Mesodermal cell (in vitro differentiated cells): Measurements from ENCODE around the gene CACNA1C.

ENCODE experiments used
- H3K27ac ChIP-seq: 2 replicates; pipeline ENCODE4 v1.7.0; 2013; ENCODE audit warnings: mild to moderate bottlenecking, low read depth, low read length, moderate library complexity; ENCODE audit not compliant: severe bottlenecking
- H3K36me3 ChIP-seq: 2 replicates; pipeline ENCODE4 v1.7.1; 2013; ENCODE audit warnings: mild to moderate bottlenecking, low read length, moderate library complexity; ENCODE audit not compliant: control insufficient read depth, insufficient read depth
- H3K4me1 ChIP-seq: one replicate; pipeline ENCODE4 v1.7.1; 2013; ENCODE audit warnings: mild to moderate bottlenecking, low read length; ENCODE audit not compliant: insufficient read depth, control insufficient read depth, poor library complexity, severe bottlenecking
- H3K4me3 ChIP-seq: 2 replicates; pipeline ENCODE4 v1.7.0; 2013; ENCODE audit warnings: low read length, control low read depth, mild to moderate bottlenecking; ENCODE audit not compliant: insufficient read depth, poor library complexity, severe bottlenecking; ENCODE audit errors: extremely low read depth
- H3K9me3 ChIP-seq: 2 replicates; pipeline ENCODE4 v1.7.1; 2013; ENCODE audit warnings: mild to moderate bottlenecking, low read length, moderate library complexity; ENCODE audit not compliant: control insufficient read depth
- WGBS, 2 experiments: methylation state at CpG; one replicate each; pipeline ENCODE4 v1.1.5; 2013; ENCODE audit warnings: missing lambda C conversion rate in 2 of 2; ENCODE audit not compliant: insufficient coverage in 2 of 2; 5-methylcytosine and 5-hydroxymethylcytosine counted together

Gene CACNA1C

DNA sequence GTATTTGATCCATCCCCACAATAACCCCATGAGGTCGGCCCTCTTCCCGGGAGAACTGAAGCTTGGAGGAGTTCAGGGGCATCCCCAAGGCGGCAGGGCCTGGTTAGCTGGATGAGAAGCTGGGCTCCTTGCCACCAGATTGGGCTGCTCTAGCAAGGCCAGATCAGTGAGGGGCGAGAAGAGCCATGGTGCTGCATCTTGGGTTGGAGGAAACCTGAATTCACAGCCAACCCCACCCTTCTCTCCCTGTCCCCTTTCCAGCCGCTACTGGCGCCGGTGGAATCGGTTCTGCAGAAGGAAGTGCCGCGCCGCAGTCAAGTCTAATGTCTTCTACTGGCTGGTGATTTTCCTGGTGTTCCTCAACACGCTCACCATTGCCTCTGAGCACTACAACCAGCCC lies 513.4 kb downstream of the CACNA1C start:
- Histone ChIP-seq H3K9me3 (no peaks in the 10 kb centered on the region), H3K27ac (no peak overlapping the region), H3K4me1 (no peaks in the 10 kb centered on the region), H3K36me3 (no peaks in the 10 kb centered on the region), H3K4me3 (no peak overlapping the region)
- WGBS, 2 experiments, result 80 to 93% methylated on average over 1 to 9 of the region's 12 CpGs

DNA sequence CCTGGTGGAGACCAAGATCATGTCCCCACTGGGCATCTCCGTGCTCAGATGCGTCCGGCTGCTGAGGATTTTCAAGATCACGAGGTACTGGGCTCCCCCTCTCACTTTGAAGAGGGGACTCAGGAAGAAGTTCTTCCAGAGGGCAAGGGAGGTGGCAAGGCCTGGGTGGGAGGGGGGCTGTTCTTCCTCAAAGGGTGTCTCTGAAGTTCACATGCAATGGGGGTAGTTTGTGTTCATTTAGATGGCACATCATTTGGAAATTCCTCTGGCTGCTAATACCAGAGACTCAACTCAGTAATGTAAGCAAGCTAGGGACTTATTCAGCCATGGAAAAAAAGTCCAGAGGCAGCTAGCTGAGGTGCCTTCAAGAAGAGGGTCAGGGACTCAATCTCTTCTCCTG lies 514.9 kb downstream of the CACNA1C start:
- H3K36me3 ChIP-seq, result no peaks in the 10 kb centered on the region

DNA sequence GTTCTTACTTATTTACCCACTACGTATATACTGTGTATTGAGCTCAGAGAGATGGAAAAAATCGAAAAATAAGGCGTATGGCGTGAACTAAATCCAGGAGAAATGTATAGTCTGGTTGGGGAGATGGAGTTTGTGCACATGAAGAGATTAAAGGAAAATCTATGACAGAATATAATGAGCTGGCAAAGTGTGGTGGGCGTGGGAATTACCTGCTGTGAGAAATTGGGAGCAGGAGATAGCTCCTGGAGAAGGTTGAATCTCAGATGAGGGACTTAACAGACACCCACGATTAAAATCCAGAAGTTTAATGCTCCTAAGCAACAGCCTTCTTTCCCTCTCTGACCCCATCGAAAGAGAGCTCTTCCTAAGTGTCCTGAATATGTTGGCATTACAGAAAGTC lies 517.8 kb downstream of the CACNA1C start:
- Histone ChIP-seq H3K9me3 (no peaks in the 10 kb centered on the region), H3K27ac (no peak overlapping the region), H3K36me3 (no peaks in the 10 kb centered on the region), H3K4me3 (no peak overlapping the region), H3K4me1 (no peaks in the 10 kb centered on the region)
- 92 to 93% methylated on average over 4 of the region's 7 CpGs for WGBS, 2 experiments

More for the DNA sequence above, 514.9 kb downstream of the CACNA1C start:
- Histone ChIP-seq H3K9me3 (no peaks in the 10 kb centered on the region), H3K27ac (no peak overlapping the region), H3K4me1 (no peaks in the 10 kb centered on the region), H3K4me3 (no peak overlapping the region)
- WGBS, 2 experiments, result 83 to 86% methylated on average over 4 of the region's 4 CpGs

DNA sequence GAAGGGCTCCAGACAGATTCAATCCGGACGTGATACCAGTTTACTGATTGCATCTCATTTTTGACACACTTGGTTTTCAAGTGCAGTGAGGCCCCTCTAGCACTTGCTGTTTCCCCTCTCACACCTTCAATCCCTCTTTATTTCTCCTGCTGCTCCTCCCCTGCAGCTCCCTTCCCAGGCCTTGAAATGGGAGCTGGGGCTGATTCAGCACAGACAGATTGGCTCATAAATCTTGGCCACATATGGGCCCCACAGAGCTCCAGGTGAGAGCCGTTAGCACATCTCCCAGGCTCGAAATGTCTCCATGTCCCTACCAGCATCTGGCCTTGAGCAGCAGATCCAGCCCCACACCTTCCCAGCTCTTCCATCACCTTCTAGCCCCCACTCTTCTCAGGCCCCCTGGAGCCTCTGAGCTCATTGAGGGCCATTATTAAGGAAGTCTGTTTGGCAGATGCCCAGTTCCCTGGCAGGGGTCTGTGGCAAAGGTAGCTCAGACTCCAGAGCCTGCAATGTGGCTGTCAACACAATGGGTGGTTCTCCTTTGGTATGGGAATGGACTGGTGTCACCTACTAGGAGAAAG lies 521.7 kb downstream of the CACNA1C start:
- Histone ChIP-seq H3K27ac (no peak overlapping the region), H3K4me1 (no peaks in the 10 kb centered on the region), H3K4me3 (no peak overlapping the region), H3K36me3 (no peaks in the 10 kb centered on the region), H3K9me3 (no peaks in the 10 kb centered on the region)
- WGBS, 2 experiments, result 93 to 100% methylated on average over 2 to 4 of the region's 4 CpGs

DNA sequence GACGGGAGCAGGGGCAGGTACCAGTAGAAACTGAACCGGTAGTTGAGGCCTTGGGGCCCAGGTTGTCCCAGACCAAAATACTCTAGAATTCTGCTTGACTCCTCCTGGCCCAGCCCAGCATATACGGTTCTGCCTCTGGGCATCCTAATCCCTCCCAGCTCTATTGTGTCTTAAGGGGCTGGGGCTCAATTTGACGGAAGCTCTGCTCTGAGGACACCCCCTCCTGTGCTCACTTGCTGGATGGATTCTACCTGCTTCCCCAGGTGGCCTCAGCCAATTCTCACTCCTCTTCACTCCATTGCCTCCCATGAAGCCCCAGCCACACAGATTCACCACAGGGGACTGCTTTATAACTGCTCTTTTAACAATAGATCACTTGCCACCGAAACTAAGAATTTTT lies 522.5 kb downstream of the CACNA1C start:
- WGBS, 2 experiments, result 80 to 84% methylated on average over 3 to 4 of the region's 5 CpGs
- H3K9me3 ChIP-seq, result no peaks in the 10 kb centered on the region
- H3K36me3 ChIP-seq, result no peaks in the 10 kb centered on the region
- H3K27ac ChIP-seq, result no peak overlapping the region
- H3K4me1 ChIP-seq, result no peaks in the 10 kb centered on the region
- no peak overlapping the region for H3K4me3 ChIP-seq

DNA sequence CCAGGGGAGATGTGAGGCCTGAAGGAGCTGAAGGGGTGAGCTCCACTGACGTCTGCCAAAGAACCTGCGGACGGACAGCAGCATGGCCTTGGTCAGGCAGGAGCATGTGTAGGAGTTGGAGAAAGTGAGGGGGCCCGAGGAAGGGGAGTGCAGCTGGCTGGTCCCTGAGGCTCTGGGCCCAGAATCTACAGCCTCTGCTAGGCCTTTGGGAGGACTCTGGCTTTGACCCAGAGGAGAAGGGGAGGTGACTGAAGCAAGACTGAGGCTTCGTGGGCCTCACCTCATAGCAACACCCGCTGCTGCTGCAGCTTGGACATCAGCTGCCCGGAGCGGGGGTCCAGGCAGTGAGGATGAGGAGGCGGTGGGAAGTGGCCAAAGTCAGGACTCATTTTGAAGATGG lies 525.4 kb downstream of the CACNA1C start:
- no peaks in the 10 kb centered on the region for H3K36me3 ChIP-seq
- no peaks in the 10 kb centered on the region for H3K4me1 ChIP-seq
- H3K4me3 ChIP-seq, result no peak overlapping the region
- H3K9me3 ChIP-seq, result no peaks in the 10 kb centered on the region
- no peak overlapping the region for H3K27ac ChIP-seq
- 91 to 98% methylated on average over 8 to 9 of the region's 9 CpGs for WGBS, 2 experiments

DNA sequence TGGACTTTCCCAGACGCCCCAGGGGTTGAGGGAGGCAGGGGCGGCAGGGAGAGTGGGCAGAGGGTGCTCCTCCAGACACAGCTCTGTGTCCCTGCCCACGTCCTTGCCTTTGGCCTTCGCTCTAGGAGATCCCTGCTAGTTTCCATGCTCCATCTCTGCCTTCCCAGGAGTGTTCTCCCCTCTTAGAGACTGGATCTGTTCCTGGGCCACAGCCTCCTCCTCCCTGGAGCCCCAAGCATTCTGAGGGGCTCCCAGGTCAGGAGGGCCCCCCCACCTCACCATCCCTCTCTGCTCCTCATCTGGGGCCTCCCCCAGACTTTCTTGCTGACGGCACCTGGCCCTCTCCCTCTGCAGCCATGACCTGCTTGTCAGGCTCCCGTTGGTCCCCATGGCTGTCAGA lies 526.0 kb downstream of the CACNA1C start:
- no peaks in the 10 kb centered on the region for H3K36me3 ChIP-seq
- 90 to 94% methylated on average over 5 to 6 of the region's 6 CpGs for WGBS, 2 experiments

DNA sequence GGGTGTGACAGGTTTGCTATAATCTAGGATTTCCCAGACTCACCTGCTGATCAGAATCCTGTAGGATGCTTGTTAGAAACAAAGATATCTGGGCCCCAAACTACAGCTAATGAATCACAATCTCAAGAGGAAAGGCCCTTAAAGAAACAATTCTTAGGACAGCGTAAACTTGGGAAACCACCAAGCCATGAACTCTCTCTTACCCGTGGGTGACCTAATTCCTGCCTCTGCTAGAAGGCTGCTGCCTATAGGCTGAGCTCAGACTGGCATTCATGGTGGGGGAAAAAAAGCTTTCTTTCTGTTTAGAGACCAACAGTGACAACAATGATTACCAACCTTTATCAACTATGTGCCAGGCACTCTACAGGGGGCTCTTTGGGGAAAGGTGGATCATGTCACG lies 528.0 kb downstream of the CACNA1C start:
- Histone ChIP-seq H3K36me3 (no peaks in the 10 kb centered on the region), H3K9me3 (no peaks in the 10 kb centered on the region), H3K27ac (no peak overlapping the region), H3K4me1 (no peaks in the 10 kb centered on the region), H3K4me3 (no peak overlapping the region)
- 64 to 85% methylated on average over 2 of the region's 3 CpGs for WGBS, 2 experiments

More for the DNA sequence above, 526.0 kb downstream of the CACNA1C start:
- H3K4me3 ChIP-seq, result no peak overlapping the region
- no peaks in the 10 kb centered on the region for H3K9me3 ChIP-seq
- H3K4me1 ChIP-seq, result no peaks in the 10 kb centered on the region
- H3K27ac ChIP-seq, result no peak overlapping the region

DNA sequence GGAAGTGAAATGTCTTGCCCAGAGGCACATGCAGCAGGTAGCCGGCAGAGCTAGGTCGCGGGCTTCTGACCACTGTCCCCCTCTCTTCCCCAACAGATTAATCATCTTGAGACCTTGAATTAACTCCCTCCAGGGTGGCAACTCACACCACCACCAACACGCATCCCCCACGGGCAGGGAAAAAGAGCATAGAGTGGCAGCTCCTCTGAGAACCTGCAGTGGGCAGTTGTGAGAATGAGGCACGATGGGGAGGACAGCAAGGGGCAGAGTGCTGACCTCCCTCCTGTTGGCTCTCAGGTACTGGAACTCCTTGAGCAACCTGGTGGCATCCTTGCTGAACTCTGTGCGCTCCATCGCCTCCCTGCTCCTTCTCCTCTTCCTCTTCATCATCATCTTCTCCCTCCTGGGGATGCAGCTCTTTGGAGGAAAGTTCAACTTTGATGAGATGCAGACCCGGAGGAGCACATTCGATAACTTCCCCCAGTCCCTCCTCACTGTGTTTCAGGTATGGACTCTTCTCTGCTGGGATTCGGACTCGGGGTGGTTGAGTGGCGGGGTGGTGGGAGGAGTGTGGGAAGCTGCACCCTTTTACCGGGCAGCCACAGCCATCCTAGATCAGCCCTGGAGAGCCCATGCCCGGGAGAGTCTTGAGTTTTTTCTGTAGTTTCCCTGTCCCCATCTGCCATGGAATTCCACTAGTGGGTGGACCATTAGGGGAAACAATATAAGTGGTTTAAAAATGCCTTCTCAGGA lies 528.7 kb downstream of the CACNA1C start:
- no peak overlapping the region for H3K27ac ChIP-seq
- H3K9me3 ChIP-seq, result no peaks in the 10 kb centered on the region
- no peaks in the 10 kb centered on the region for H3K4me1 ChIP-seq
- WGBS, 2 experiments, result 64 to 85% methylated on average over 4 to 10 of the region's 15 CpGs
- no peak overlapping the region for H3K4me3 ChIP-seq
- H3K36me3 ChIP-seq, result no peaks in the 10 kb centered on the region

DNA sequence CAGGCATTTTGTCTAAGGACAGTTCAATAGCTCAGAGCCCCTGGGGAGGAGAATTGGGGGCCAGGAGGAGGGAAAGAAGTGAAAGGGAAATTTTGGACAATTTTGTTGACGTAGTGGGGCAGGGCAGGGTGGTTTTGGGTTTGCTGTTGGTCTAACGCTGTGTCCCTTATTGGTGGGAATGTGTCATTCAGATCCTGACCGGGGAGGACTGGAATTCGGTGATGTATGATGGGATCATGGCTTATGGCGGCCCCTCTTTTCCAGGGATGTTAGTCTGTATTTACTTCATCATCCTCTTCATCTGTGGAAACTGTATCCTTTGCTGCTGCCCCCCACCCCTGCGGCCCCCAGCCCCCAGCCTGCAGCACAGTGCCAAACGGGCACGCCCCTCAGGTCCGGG lies 529.8 kb downstream of the CACNA1C start:
- 69 to 86% methylated on average over 2 to 3 of the region's 9 CpGs for WGBS, 2 experiments
- Histone ChIP-seq H3K4me1 (no peaks in the 10 kb centered on the region), H3K36me3 (no peaks in the 10 kb centered on the region), H3K4me3 (no peak overlapping the region), H3K9me3 (no peaks in the 10 kb centered on the region), H3K27ac (no peak overlapping the region)

DNA sequence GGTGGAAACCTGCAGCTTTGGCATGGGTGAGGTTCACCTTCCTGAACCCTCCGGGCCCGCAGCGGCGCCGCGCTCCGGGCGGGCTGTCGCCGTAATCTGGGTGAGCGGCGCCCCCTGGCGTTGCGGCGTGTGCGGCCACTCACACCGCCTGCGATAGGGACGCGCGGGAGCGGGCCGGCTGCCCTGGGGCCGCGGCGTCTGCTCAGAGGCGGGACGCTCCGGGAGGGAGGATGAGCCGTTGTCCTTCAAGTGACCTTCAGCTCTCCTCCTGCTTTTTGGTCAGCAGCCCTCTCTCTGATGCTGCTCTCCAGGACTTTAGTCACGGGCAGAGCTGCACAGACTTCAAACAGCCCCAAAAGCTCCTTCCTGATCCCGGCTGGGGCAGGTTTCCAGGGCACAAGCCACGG lies 530.3 kb downstream of the CACNA1C start:
- Histone ChIP-seq H3K27ac (no peak overlapping the region), H3K4me1 (no peaks in the 10 kb centered on the region), H3K9me3 (no peaks in the 10 kb centered on the region), H3K4me3 (no peak overlapping the region), H3K36me3 (no peaks in the 10 kb centered on the region)
- 9 to 10% methylated on average over 24 to 33 of the region's 33 CpGs for WGBS, 2 experiments
